Measurements from ENCODE around the gene SOD2. TPM values are rescaled to one million over a fixed set of nuclear protein-coding genes. Genes with fewer than 3 reads are reported as not detected.

SOD2 gene
- total and polyA plus RNA-seq, 2 of the 13 experiments (the other 11 are each of a cell fraction or from before 2014, with no cell fraction given) = 304 to 309 TPM

GRCh38 chr6:159726918-159727716, 34.1 kb upstream of the SOD2 start, which contains the start of gene WTAP (continued):
- peak; percentile 94 for TF ChIP-seq PRDM10 (CRISPR knock-in tag; IDR thresholded peaks at IDR 0.05; ENCODE audit: low read depth)
- 0 out of 2 replicates have a peak, but pooled peaks have one; percentile 21 for TF ChIP-seq ZKSCAN5 (CRISPR knock-in tag; IDR thresholded peaks at IDR 0.05)
- TF ChIP-seq STAT5B (CRISPR knock-in tag; IDR thresholded peaks at IDR 0.05) = 0 out of 2 replicates have a peak, but pooled peaks have one; percentile 75
- TF ChIP-seq CREB1 (IDR thresholded peaks at IDR 0.05) = peak; percentile 94
- peak; percentile 81 for TF ChIP-seq CREB1 (CRISPR knock-in tag; IDR thresholded peaks at IDR 0.05)
- peak; percentile 98 for TF ChIP-seq MEIS2 (CRISPR knock-in tag; IDR thresholded peaks at IDR 0.05)
- no peak for TF ChIP-seq ZNF7 (CRISPR knock-in tag; IDR thresholded peaks at IDR 0.05)
- TF ChIP-seq ETV6 (CRISPR knock-in tag; conservative IDR thresholded peaks at IDR 0.05) = no peak; the same call in 1 of the 2 replicates
- peak; percentile 86; the same call in 1 of the 2 replicates for TF ChIP-seq ZNF841 (CRISPR knock-in tag; IDR thresholded peaks at IDR 0.05; ENCODE audit: borderline replicate concordance)
- no peak for TF ChIP-seq ZNF432 (CRISPR knock-in tag; IDR thresholded peaks at IDR 0.05; ENCODE audit: borderline replicate concordance)
- peak; percentile 88 for TF ChIP-seq POLR2AphosphoS5 (IDR thresholded peaks at IDR 0.05; ENCODE audit: low read depth, low read length)
- TF ChIP-seq ZNF691 (CRISPR knock-in tag; IDR thresholded peaks at IDR 0.05; ENCODE audit: borderline replicate concordance, low read depth) = peak; percentile 99
- TF ChIP-seq RXRB (CRISPR knock-in tag; IDR thresholded peaks at IDR 0.05; ENCODE audit: borderline replicate concordance) = peak; percentile 92
- peak; percentile 95 for TF ChIP-seq NR2F6 (IDR thresholded peaks at IDR 0.05)
- TF ChIP-seq NR2F6 (CRISPR knock-in tag; IDR thresholded peaks at IDR 0.05) = peak; percentile 99
- TF ChIP-seq ZNF335 (CRISPR knock-in tag; IDR thresholded peaks at IDR 0.05) = peak; percentile 96
- TF ChIP-seq ZBTB34 (CRISPR knock-in tag; IDR thresholded peaks at IDR 0.05) = peak; percentile 72
- peak; percentile 93 for TF ChIP-seq GATAD1 (CRISPR knock-in tag; IDR thresholded peaks at IDR 0.05)
- TF ChIP-seq TBX3 (IDR thresholded peaks at IDR 0.05; ENCODE audit: borderline replicate concordance) = peak; percentile 85
- TF ChIP-seq STAG1 (CRISPR knock-in tag; IDR thresholded peaks at IDR 0.05) = no peak; the same call in 1 of the 2 replicates
- peak; percentile 96; the same call in 1 of the 2 replicates for TF ChIP-seq CAMTA2 (CRISPR knock-in tag; IDR thresholded peaks at IDR 0.05; ENCODE audit: borderline replicate concordance)
- TF ChIP-seq ZNF746 (CRISPR knock-in tag; IDR thresholded peaks at IDR 0.05) = peak; percentile 96
- peak; percentile 95 for TF ChIP-seq ZNF790 (CRISPR knock-in tag; IDR thresholded peaks at IDR 0.05; ENCODE audit: borderline replicate concordance)
- no peak for TF ChIP-seq ZNF549 (CRISPR knock-in tag; IDR thresholded peaks at IDR 0.05)
- no peak for TF ChIP-seq PLRG1 (conservative IDR thresholded peaks at IDR 0.05)
- peak; percentile 97 for TF ChIP-seq GABPB1 (CRISPR knock-in tag; IDR thresholded peaks at IDR 0.05)
- TF ChIP-seq ZNF33B (CRISPR knock-in tag; IDR thresholded peaks at IDR 0.05) = peak; percentile 99
